HepG2 (cell line): ENCODE measurements around the gene CABP4. TPM values are rescaled to one million over a fixed set of nuclear protein-coding genes. Genes with fewer than 3 reads are reported as not detected.

Source experiments
- ATAC-seq: fragments of 200-7000 bp; cut with Tn5 transposase; 3 replicates; pipeline ENCODE4 v1.9.1; 2020; ENCODE audit warnings: mild to moderate bottlenecking, moderate library complexity
- BruUV-seq: library from RNA; stranded (reverse); fragments of 400-500 nt; replicated peaks from 2 replicates; lab custom pipeline; 2021; lab: Mats Ljungman, UMichigan
- CTCF ChIA-PET: fragments of 300-600 bp; formaldehyde crosslinking; extraction: SDS; loops from one replicate; lab custom pipeline; 2021; ENCODE audit warnings: low total read pairs, inconsistent platforms, low intra/inter-chr PET ratio; lab: Yijun Ruan, JAX
- POLR2A ChIA-PET: fragments of 350-600 bp; sonication (Branson Sonifier 250); formaldehyde crosslinking; loops from one replicate; lab custom pipeline; 2020; ENCODE audit warnings: antibody characterized with exemption, inconsistent platforms; lab: Yijun Ruan, JAX
- DNase-seq: peaks from one replicate; pipeline ENCODE4 v3.0.0-alpha.2; 2015; ENCODE audit warnings: low spot score
- FAIRE-seq: peaks from 3 replicates; lab custom pipeline; 2011; peaks lifted over from hg19 to GRCh38; lab: Jason Lieb, UNC
- H2AFZ ChIP-seq: one replicate; pipeline ENCODE4 v1.6.1; 2011; ENCODE audit warnings: low read length, inconsistent platforms
- H3K27ac ChIP-seq: fragments of 300-600 bp; 3 replicates; pipeline ENCODE4 v1.8.0; 2011; ENCODE audit warnings: mixed run types, mild to moderate bottlenecking, mixed read lengths, low read length, inconsistent platforms; ENCODE audit not compliant: insufficient read depth; ENCODE audit errors: extremely low read length
- H3K27me3 ChIP-seq, 2 experiments: fragments of 200-600 bp in 1 of 2; 2 replicates in 1 of 2; 3 replicates in 1 of 2; pipeline versions ENCODE4 v1.6.0 to v1.8.0; 2011; ENCODE audit warnings: low read length in 2 of 2, mild to moderate bottlenecking in 2 of 2, moderate library complexity in 2 of 2, inconsistent platforms in 1 of 2; ENCODE audit not compliant: insufficient read depth in 2 of 2, control insufficient read depth in 1 of 2
- H3K36me3 ChIP-seq, 2 experiments: fragments of 200-600 bp in 1 of 2; replicated peaks in 1 of 2; 2 replicates in 1 of 2; 3 replicates in 1 of 2; pipeline versions ENCODE4 v1.5.1 to v1.8.0; 2011; ENCODE audit warnings: low read length in 2 of 2, inconsistent platforms in 1 of 2; ENCODE audit not compliant: insufficient read depth in 2 of 2, control insufficient read depth in 1 of 2
- H3K4me1 ChIP-seq: 2 replicates; pipeline ENCODE4 v1.5.1; 2012; ENCODE audit warnings: low read length, inconsistent platforms; ENCODE audit not compliant: insufficient read depth
- H3K4me2 ChIP-seq: 2 replicates; pipeline ENCODE4 v1.6.0; 2011; ENCODE audit warnings: low read depth, low read length, inconsistent platforms
- H3K4me3 ChIP-seq, 3 experiments: fragments of 200-600 bp in 1 of 3; sonication (generic), shearing (Covaris generic) in 1 of 3; replicated peaks in 1 of 3; 2 replicates each; pipeline ENCODE4 v1.5.1; 2011 to 2016; ENCODE audit warnings: low read length in 3 of 3, inconsistent platforms in 2 of 3, low read depth in 2 of 3, mild to moderate bottlenecking in 2 of 3, control low read depth in 1 of 3, mixed read lengths in 1 of 3; ENCODE audit not compliant: insufficient read depth in 1 of 3
- H3K79me2 ChIP-seq: one replicate; pipeline ENCODE4 v1.6.1; 2011; ENCODE audit warnings: low read length, inconsistent platforms; ENCODE audit not compliant: insufficient read depth
- H3K9ac ChIP-seq: 2 replicates; pipeline ENCODE4 v1.6.0; 2011; ENCODE audit warnings: mild to moderate bottlenecking, low read depth, low read length, inconsistent platforms; ENCODE audit not compliant: insufficient read depth
- H3K9me3 ChIP-seq: 2 replicates; pipeline ENCODE4 v1.5.1; 2012; ENCODE audit warnings: mild to moderate bottlenecking, low read length
- H4K20me1 ChIP-seq: 2 replicates; pipeline ENCODE4 v1.6.0; 2011; ENCODE audit warnings: inconsistent platforms, mild to moderate bottlenecking, low read length, moderate library complexity; ENCODE audit not compliant: insufficient read depth
- EED ChIP-seq: sonication (generic); formaldehyde crosslinking; IDR thresholded peaks from 2 replicates; pipeline ENCODE4 v1.5.0; 2020; ENCODE audit warnings: mild to moderate bottlenecking, missing genetic modification reagents
- HCFC1 ChIP-seq: fragments of 150-350 bp; IDR thresholded peaks from 2 replicates; pipeline ENCODE4 v1.6.1; 2014; ENCODE audit warnings: low read depth, low read length
- KMT2B ChIP-seq: IDR thresholded peaks from 2 replicates; pipeline ENCODE4 v1.6.1; 2016; ENCODE audit warnings: missing genetic modification reagents, missing compliant biosample characterization
- MATR3 ChIP-seq: sonication (generic); formaldehyde crosslinking; IDR thresholded peaks from 2 replicates; pipeline ENCODE4 v1.4.0; 2020; ENCODE audit warnings: missing genetic modification reagents
- NAIF1 ChIP-seq: sonication (generic); formaldehyde crosslinking; IDR thresholded peaks from 2 replicates; pipeline ENCODE4 v1.5.0; 2020; ENCODE audit warnings: mild to moderate bottlenecking, missing genetic modification reagents, borderline replicate concordance
- NFKBIZ ChIP-seq: IDR thresholded peaks from 2 replicates; pipeline ENCODE4 v1.6.1; 2018; ENCODE audit warnings: missing genetic modification reagents, missing compliant biosample characterization
- ONECUT2 ChIP-seq: sonication (generic); formaldehyde crosslinking; IDR thresholded peaks from 2 replicates; pipeline ENCODE4 v1.4.0; 2020; ENCODE audit warnings: missing genetic modification reagents
- RFX5 ChIP-seq: IDR thresholded peaks from 2 replicates; pipeline ENCODE4 v1.6.1; 2011; ENCODE audit warnings: low read depth, low read length, improper control_type of control experiment
- TBX3 ChIP-seq: fragments of 450-650 bp; IDR thresholded peaks from 2 replicates; pipeline ENCODE4 v1.6.1; 2017; ENCODE audit warnings: antibody characterized with exemption, mild to moderate bottlenecking, inconsistent platforms, borderline replicate concordance
- TP53 ChIP-seq: sonication (generic); formaldehyde crosslinking; conservative IDR thresholded peaks from 2 replicates; pipeline ENCODE4 v1.4.0; 2020; ENCODE audit warnings: missing genetic modification reagents
- ZFP37 ChIP-seq: sonication (generic); formaldehyde crosslinking; IDR thresholded peaks from 2 replicates; pipeline ENCODE4 v1.4.0; 2020; ENCODE audit warnings: missing genetic modification reagents, borderline replicate concordance
- ZNF143 ChIP-seq: sonication (generic); formaldehyde crosslinking; IDR thresholded peaks from 2 replicates; pipeline ENCODE4 v1.4.0; 2020; ENCODE audit warnings: missing genetic modification reagents
- ZNF629 ChIP-seq: sonication (generic); formaldehyde crosslinking; conservative IDR thresholded peaks from 2 replicates; pipeline ENCODE4 v1.5.0; 2020; ENCODE audit warnings: missing genetic modification reagents
- ZNF790 ChIP-seq: sonication (generic); formaldehyde crosslinking; IDR thresholded peaks from 2 replicates; pipeline ENCODE4 v1.8.0; 2022; ENCODE audit warnings: missing genetic modification reagents, mild to moderate bottlenecking, borderline replicate concordance
- WGBS: methylation state at CpG from one replicate; pipeline ENCODE4 v1.1.6; 2017; ENCODE audit warnings: low lambda C conversion rate; 5-methylcytosine and 5-hydroxymethylcytosine counted together
- in situ Hi-C: cut with HindIII; loops from 2 replicates; pipeline ENCODE4 v1.10.0; 2017; ENCODE audit warnings: low pct_unique_long_range_greater_than_20kb; ENCODE audit not compliant: extremely low pct_ligation_motif_present
- intact Hi-C: fragments of 100-400 bp; cut with micrococcal nuclease; formaldehyde crosslinking; loops from one replicate; pipeline ENCODE4 v1.10.0; 2022; ENCODE audit not compliant: unreplicated experiment
- polyA plus RNA-seq, 8 experiments: library from polyadenylated mRNA; depleted of rRNA in 3 of 8; stranded (reverse) in 7 of 8; unstranded in 1 of 8; fragments of >200 nt; fragmentation: Illumina TruSeq in 4 of 8; extraction: Trizol in 4 of 8; gene quantifications; 2 replicates each; pipeline versions ENCODE4 v1.2.1 to v1.2.3, GENCODE V29; 2011 to 2016; ENCODE audit warnings: low read depth in 4 of 8, missing spikeins in 1 of 8, mixed read lengths in 1 of 8; ENCODE audit not compliant: insufficient read depth in 1 of 8
- total RNA-seq, 5 experiments: library from RNA; depleted of rRNA; stranded (reverse); fragments of >200 nt; fragmentation: Illumina TruSeq; extraction: Trizol; gene quantifications; 2 replicates each; pipeline ENCODE4 v1.2.3, GENCODE V29; 2016; ENCODE audit warnings: low read depth in 1 of 5
- TF ChIP-seq, protein P1 (sequence below): IDR thresholded peaks from 2 replicates; pipeline ENCODE4 v1.6.1; 2012; ENCODE audit warnings: inconsistent platforms
- TF ChIP-seq, protein P2 (sequence below): sonication (generic); formaldehyde crosslinking; IDR thresholded peaks from 2 replicates; pipeline ENCODE4 v1.4.0; 2020; ENCODE audit warnings: mild to moderate bottlenecking, missing genetic modification reagents
- TF ChIP-seq, protein P3 (sequence below): sonication (generic); formaldehyde crosslinking; IDR thresholded peaks from 2 replicates; pipeline ENCODE4 v1.4.0; 2020; ENCODE audit warnings: missing genetic modification reagents
- TF ChIP-seq, protein P4 (sequence below): sonication (generic); formaldehyde crosslinking; conservative IDR thresholded peaks from 2 replicates; pipeline ENCODE4 v1.4.0; 2020; ENCODE audit warnings: missing genetic modification reagents
- TF ChIP-seq, protein P5 (sequence below): sonication (generic); formaldehyde crosslinking; IDR thresholded peaks from 2 replicates; pipeline ENCODE4 v1.4.0; 2020; ENCODE audit warnings: mild to moderate bottlenecking, missing genetic modification reagents

The CABP4 gene
- total and polyA plus RNA-seq, 2 of the 13 experiments (the other 11 are each of a cell fraction or from before 2014, with no cell fraction given) = not detected

DNA sequence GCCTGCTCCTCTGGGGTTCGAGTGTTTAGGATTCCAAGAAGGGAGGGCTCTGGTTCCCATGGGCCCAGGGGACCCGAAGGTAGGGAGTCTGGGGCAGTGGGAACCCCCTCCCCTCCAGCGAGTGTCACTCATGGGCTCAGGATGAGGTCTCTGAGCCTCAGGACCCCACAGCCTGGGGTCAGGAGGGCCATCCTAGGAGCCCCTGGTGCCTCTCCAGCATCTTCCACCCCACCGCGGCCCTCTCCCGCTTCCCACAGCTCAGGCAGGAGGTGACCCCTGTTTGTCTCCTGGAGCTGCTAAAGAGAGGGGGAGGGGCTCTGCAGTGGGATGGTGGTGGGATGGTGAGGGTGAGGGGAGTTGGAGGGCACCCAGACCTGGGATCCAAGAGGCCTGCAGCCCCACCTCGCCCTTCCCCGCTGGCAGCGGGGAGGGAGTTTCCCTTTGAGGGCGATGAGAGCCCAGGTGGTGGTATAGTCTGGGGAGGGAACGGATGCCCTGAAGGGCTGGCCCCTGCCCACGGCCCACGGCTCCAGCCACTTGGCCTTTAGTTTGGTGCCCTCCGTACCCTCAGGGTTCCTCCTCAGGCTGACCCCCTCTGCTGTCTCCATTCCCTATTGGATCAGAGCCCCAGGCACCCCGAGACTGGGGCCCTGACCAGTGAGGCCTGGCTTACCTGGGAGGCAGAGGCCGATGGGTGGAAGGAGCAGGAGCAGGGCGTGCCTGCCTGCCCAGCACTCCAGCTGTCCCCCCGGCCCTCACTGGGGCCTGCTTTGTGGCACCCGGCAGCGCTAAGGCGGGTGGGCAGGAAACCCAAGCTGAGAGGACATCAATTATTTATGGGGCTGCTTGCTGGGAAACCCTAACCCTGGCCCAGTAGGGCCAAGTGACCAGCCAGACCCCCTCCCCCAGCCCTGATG is 1.1 kb upstream of the CABP4 start:
- no peaks in the 10 kb centered on the region for H3K4me1 ChIP-seq
- POLR2A ChIA-PET = no interaction called here
- no peak overlapping the region for H3K4me3 ChIP-seq
- TF ChIP-seq, protein P1, sequence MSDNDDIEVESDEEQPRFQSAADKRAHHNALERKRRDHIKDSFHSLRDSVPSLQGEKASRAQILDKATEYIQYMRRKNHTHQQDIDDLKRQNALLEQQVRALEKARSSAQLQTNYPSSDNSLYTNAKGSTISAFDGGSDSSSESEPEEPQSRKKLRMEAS = no peak
- TF ChIP-seq ONECUT2 (no peak), TBX3 (no peak), ZFP37 (no peak), RFX5 (no peak), ZNF790 (CRISPR knock-in tag) (no peak), NAIF1 (CRISPR knock-in tag) (no peak), TP53 (CRISPR knock-in tag) (no peak), EED (CRISPR knock-in tag) (no peak), ZNF143 (CRISPR knock-in tag) (no peak), NFKBIZ (CRISPR knock-in tag) (no peak), ZNF629 (CRISPR knock-in tag) (no peak), HCFC1 (no peak), KMT2B (no peak), MATR3 (CRISPR knock-in tag) (no peak)
- TF ChIP-seq, protein P2, sequence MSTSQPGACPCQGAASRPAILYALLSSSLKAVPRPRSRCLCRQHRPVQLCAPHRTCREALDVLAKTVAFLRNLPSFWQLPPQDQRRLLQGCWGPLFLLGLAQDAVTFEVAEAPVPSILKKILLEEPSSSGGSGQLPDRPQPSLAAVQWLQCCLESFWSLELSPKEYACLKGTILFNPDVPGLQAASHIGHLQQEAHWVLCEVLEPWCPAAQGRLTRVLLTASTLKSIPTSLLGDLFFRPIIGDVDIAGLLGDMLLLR (CRISPR knock-in tag) = no peak
- TF ChIP-seq, protein P3, sequence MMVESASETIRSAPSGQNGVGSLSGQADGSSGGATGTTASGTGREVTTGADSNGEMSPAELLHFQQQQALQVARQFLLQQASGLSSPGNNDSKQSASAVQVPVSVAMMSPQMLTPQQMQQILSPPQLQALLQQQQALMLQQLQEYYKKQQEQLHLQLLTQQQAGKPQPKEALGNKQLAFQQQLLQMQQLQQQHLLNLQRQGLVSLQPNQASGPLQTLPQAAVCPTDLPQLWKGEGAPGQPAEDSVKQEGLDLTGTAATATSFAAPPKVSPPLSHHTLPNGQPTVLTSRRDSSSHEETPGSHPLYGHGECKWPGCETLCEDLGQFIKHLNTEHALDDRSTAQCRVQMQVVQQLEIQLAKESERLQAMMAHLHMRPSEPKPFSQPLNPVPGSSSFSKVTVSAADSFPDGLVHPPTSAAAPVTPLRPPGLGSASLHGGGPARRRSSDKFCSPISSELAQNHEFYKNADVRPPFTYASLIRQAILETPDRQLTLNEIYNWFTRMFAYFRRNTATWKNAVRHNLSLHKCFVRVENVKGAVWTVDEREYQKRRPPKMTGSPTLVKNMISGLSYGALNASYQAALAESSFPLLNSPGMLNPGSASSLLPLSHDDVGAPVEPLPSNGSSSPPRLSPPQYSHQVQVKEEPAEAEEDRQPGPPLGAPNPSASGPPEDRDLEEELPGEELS (CRISPR knock-in tag) = no peak
- TF ChIP-seq, protein P4, sequence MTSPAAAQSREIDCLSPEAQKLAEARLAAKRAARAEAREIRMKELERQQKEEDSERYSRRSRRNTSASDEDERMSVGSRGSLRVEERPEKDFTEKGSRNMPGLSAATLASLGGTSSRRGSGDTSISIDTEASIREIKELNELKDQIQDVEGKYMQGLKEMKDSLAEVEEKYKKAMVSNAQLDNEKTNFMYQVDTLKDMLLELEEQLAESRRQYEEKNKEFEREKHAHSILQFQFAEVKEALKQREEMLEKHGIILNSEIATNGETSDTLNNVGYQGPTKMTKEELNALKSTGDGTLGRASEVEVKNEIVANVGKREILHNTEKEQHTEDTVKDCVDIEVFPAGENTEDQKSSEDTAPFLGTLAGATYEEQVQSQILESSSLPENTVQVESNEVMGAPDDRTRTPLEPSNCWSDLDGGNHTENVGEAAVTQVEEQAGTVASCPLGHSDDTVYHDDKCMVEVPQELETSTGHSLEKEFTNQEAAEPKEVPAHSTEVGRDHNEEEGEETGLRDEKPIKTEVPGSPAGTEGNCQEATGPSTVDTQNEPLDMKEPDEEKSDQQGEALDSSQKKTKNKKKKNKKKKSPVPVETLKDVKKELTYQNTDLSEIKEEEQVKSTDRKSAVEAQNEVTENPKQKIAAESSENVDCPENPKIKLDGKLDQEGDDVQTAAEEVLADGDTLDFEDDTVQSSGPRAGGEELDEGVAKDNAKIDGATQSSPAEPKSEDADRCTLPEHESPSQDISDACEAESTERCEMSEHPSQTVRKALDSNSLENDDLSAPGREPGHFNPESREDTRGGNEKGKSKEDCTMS (CRISPR knock-in tag) = no peak
- TF ChIP-seq, protein P5, sequence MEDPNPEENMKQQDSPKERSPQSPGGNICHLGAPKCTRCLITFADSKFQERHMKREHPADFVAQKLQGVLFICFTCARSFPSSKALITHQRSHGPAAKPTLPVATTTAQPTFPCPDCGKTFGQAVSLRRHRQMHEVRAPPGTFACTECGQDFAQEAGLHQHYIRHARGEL (CRISPR knock-in tag) = no peak

More for the DNA sequence above, 1.1 kb upstream of the CABP4 start:
- no peak overlapping the region for H3K9ac ChIP-seq
- no peaks in the 10 kb centered on the region for H3K79me2 ChIP-seq
- H2AFZ ChIP-seq = no peak overlapping the region
- ATAC-seq = no peak
- no peak for DNase-seq
- CTCF ChIA-PET = no interaction called here
- in situ Hi-C loops (no loop called here), intact Hi-C loops (no loop called here)
- BruUV-seq = no TSS peak
- H3K27me3 ChIP-seq = peaks cover 17 to 84% of the 10 kb centered on the region in 2 experiments; a peak in 4 of 5 replicates
- no peak overlapping the region for H3K4me2 ChIP-seq
- no peaks in the 10 kb centered on the region for H4K20me1 ChIP-seq
- H3K36me3 ChIP-seq = no peaks in the 10 kb centered on the region
- no peak overlapping the region for H3K27ac ChIP-seq
- H3K9me3 ChIP-seq = no peaks in the 10 kb centered on the region
- 20% methylated on average over 1 of the region's 21 CpGs for WGBS
- no peak for FAIRE-seq
